ENCODE measurements around the gene BPHL. TPM values are rescaled to one million over a fixed set of nuclear protein-coding genes. Genes with fewer than 3 reads are reported as not detected.

BPHL gene
- total and polyA plus RNA-seq, 10 of the 15 experiments (the other 5 are each of a cell fraction or from before 2014, with no cell fraction given), result 8.0 to 17.8 (median 12.4) TPM

GRCh38 chr6:3102875-3103274, 15.6 kb upstream of the BPHL start:
- Histone ChIP-seq H3K36me3 (ENCODE audit: control insufficient read depth in 2 of 2, insufficient read depth in 2 of 2, low read length in 1 of 2) (peaks cover 4% of the 10 kb centered on the region in 2 experiments; a peak in 3 of 4 replicates), H3K4me2 (ENCODE audit: control insufficient read depth, insufficient read depth) (no peak overlapping the region), H4K20me1 (ENCODE audit: control insufficient read depth, insufficient read depth) (no peaks in the 10 kb centered on the region), H3K27me3 (replicated peaks in 1 of 2; ENCODE audit: control insufficient read depth in 2 of 2, insufficient read depth in 2 of 2, low read length in 1 of 2) (no peaks in the 10 kb centered on the region), H3K79me2 (ENCODE audit: control insufficient read depth, insufficient read depth, low read length) (no peaks in the 10 kb centered on the region), H3K4me1 (ENCODE audit: control insufficient read depth, insufficient read depth, low read length) (no peaks in the 10 kb centered on the region), H3K9ac (ENCODE audit: control insufficient read depth, insufficient read depth, low read length) (no peak overlapping the region), H3K27ac (ENCODE audit: control insufficient read depth, insufficient read depth) (no peak overlapping the region), H3K4me3 (no peak overlapping the region), H2AFZ (ENCODE audit: control insufficient read depth, low read depth, low read length) (no peak overlapping the region), H3K9me3 (replicated peaks; ENCODE audit: control insufficient read depth, insufficient read depth, low read length) (no peaks in the 10 kb centered on the region)
- CTCF ChIA-PET, result interaction anchor here (0.8 kb wide), 1 partner anchor 24 kb away, joined by 3 read pairs; no protein-coding TSS in a partner anchor
- in situ Hi-C loops (cut with MboI) (no loop called here), intact Hi-C loops (cut with micrococcal nuclease; ENCODE audit: unreplicated experiment) (no loop called here)
- no TSS peak for BruUV-seq (replicated peaks)
- DNase-seq (ENCODE audit: low read depth, low spot score) (no peak), ATAC-seq (no peak), FAIRE-seq (no peak)
- SMC1A ChIA-PET (ENCODE audit: uncharacterized antibody, unreplicated experiment), result interaction anchor here (0.6 to 0.7 kb wide), 2 partner anchors 13 to 271 kb away, joined by 3 read pairs; no protein-coding TSS in a partner anchor
- TF ChIP-seq ETV6 (conservative IDR thresholded peaks at IDR 0.05 in 1 of 2, IDR thresholded peaks at IDR 0.05 in 1 of 2; ENCODE audit: borderline replicate concordance in 1 of 2, low read depth in 1 of 2) (no peak), NR2C1 (IDR thresholded peaks at IDR 0.05) (no peak), CBX3 (IDR thresholded peaks at IDR 0.05; ENCODE audit: borderline replicate concordance, low read depth) (no peak), SMAD5 (IDR thresholded peaks at IDR 0.05; ENCODE audit: low read depth) (no peak), IRF4 (IDR thresholded peaks at IDR 0.05; ENCODE audit: low read depth, low read length) (no peak), MYC (IDR thresholded peaks at IDR 0.05; ENCODE audit: insufficient read depth, insufficient read length, insufficient replicate concordance, low read length, severe bottlenecking) (no peak), IKZF2 (IDR thresholded peaks at IDR 0.05) (no peak), IRF3 (IDR thresholded peaks at IDR 0.05) (no peak), POLR2A (IDR thresholded peaks at IDR 0.05; ENCODE audit: low read depth, low read length) (no peak), ZNF274 (IDR thresholded peaks at IDR 0.05; ENCODE audit: insufficient read depth, insufficient read length) (no peak), HDGF (IDR thresholded peaks at IDR 0.05) (no peak)
- RAD21 ChIA-PET (ENCODE audit: unreplicated experiment), result no interaction called here
- WGBS (ENCODE audit: insufficient coverage, insufficient replicate concordance, low lambda C conversion rate, missing lambda C conversion rate), result 95% methylated on average over 3 of the region's 3 CpGs
- POLR2A ChIA-PET, result no interaction called here
